ENCODE data around the gene MAGI2. TPM values are rescaled to one million over a fixed set of nuclear protein-coding genes. Genes with fewer than 3 reads are reported as not detected.

MAGI2 gene
- total and polyA plus RNA-seq, 2 donors (not counting 3 experiments of a cell fraction or from before 2014, with no cell fraction given) = 0.28 to 6.0 TPM

- no peaks in the 10 kb centered on the region for H3K4me1 ChIP-seq (ENCODE audit: control insufficient read depth, extremely low read depth, insufficient read depth, low read length)
- no peak overlapping the region for H3K27ac ChIP-seq (ENCODE audit: insufficient read depth, low read depth, low read length)
- H3K4me2 ChIP-seq (ENCODE audit: insufficient read depth, low read length) = no peak overlapping the region
- TF ChIP-seq GATA2 (IDR thresholded peaks at IDR 0.05; ENCODE audit: insufficient read depth, insufficient read length, low read depth, low read length) = no peak
- no peak for TF ChIP-seq FOS (IDR thresholded peaks at IDR 0.05; ENCODE audit: borderline replicate concordance, insufficient read depth, low read length)
- TF ChIP-seq POLR2A (IDR thresholded peaks at IDR 0.05; ENCODE audit: low read depth, low read length) = no peak
- no peak for TF ChIP-seq MAX (IDR thresholded peaks at IDR 0.05; ENCODE audit: insufficient read depth, insufficient read length)
- TF ChIP-seq JUN (IDR thresholded peaks at IDR 0.05; ENCODE audit: borderline replicate concordance, insufficient read depth, insufficient read length, low read depth) = no peak
- TF ChIP-seq POLR2AphosphoS5 (IDR thresholded peaks at IDR 0.05; ENCODE audit: insufficient read depth, low read depth, low read length) = no peak
- TF ChIP-seq EZH2 (IDR thresholded peaks at IDR 0.05; ENCODE audit: borderline replicate concordance, low read depth, low read length, severe bottlenecking) = no peak
- no peak for TF ChIP-seq CTCF (IDR thresholded peaks at IDR 0.05; ENCODE audit: extremely low read depth in 1 of 2, insufficient read depth in 1 of 2, low read depth in 1 of 2, low read length in 2 of 2)
- no peak for TF ChIP-seq MYC (IDR thresholded peaks at IDR 0.05; ENCODE audit: low read depth, low read length)
- DNase-seq (ENCODE audit: low read depth, low spot score) (no peak), FAIRE-seq (no peak)
- no TSS peak for BruUV-seq (replicated peaks)
- no peak overlapping the region for H3K9ac ChIP-seq (replicated peaks; ENCODE audit: extremely low read depth, insufficient read depth, low read length)
- H4K20me1 ChIP-seq (replicated peaks; ENCODE audit: control insufficient read depth, extremely low read depth, insufficient read depth, low read length) = no peaks in the 10 kb centered on the region
- POLR2A ChIA-PET = no interaction called here
- H3K9me1 ChIP-seq (replicated peaks; ENCODE audit: control insufficient read depth, extremely low read depth, insufficient read depth, low read length) = no peaks in the 10 kb centered on the region
- intact Hi-C loops (cut with micrococcal nuclease) = no loop called here
- CTCF ChIA-PET = no interaction called here
- dilution Hi-C loops (cut with MboI; ENCODE audit: extremely low pct_ligation_motif_present, low sequenced_read_pairs) = no loop called here
- H3K4me3 ChIP-seq (replicated peaks in 1 of 3; ENCODE audit: insufficient read depth in 1 of 3, low read depth in 1 of 3, low read length in 3 of 3) = no peak overlapping the region
- no peaks in the 10 kb centered on the region for H3K27me3 ChIP-seq (ENCODE audit: control insufficient read depth in 2 of 2, insufficient read depth in 2 of 2, low read length in 2 of 2)
- H3K79me2 ChIP-seq (ENCODE audit: control insufficient read depth, insufficient read depth, low read length) = no peaks in the 10 kb centered on the region
- H2AFZ ChIP-seq (ENCODE audit: low read depth, low read length) = no peak overlapping the region
- H3K36me3 ChIP-seq (ENCODE audit: control insufficient read depth in 2 of 2, extremely low read depth in 1 of 2, insufficient read depth in 2 of 2, low read length in 2 of 2) = no peaks in the 10 kb centered on the region
- no peaks in the 10 kb centered on the region for H3K9me3 ChIP-seq (replicated peaks; ENCODE audit: control insufficient read depth, insufficient read depth, low read length)
These were observed 836.9 kb downstream of the MAGI2 start for GRCh38 chr7:78616539-78616938.
